HG03103 (cell line): ENCODE results near the gene L1TD1.
"Not testable (repeated sequence)": the region's sequence is repeated elsewhere in the genome, so short reads cannot be mapped to it uniquely, and the experiment has no call there.

Source experiments
- ATAC-seq: cut with Tn5 transposase; IDR thresholded peaks from one replicate; pipeline ENCODE4 v1.9.1; 2021; ENCODE audit warnings: low read depth; ENCODE audit not compliant: unreplicated experiment

The L1TD1 gene

GRCh38 chr1:62233926-62234450 is 39.3 kb downstream of the L1TD1 start:
- ATAC-seq: no peak

GRCh38 chr1:62234688-62235087 is 40.0 kb downstream of the L1TD1 start:
- ATAC-seq: no peak

GRCh38 chr1:62235576-62235975 is 40.9 kb downstream of the L1TD1 start:
- ATAC-seq: no peak

- no peak for ATAC-seq
Observed at GRCh38 chr1:62237361-62237760, 42.7 kb downstream of the L1TD1 start.

- no peak for ATAC-seq
Observed at GRCh38 chr1:62237950-62238374, 43.3 kb downstream of the L1TD1 start.

DNA sequence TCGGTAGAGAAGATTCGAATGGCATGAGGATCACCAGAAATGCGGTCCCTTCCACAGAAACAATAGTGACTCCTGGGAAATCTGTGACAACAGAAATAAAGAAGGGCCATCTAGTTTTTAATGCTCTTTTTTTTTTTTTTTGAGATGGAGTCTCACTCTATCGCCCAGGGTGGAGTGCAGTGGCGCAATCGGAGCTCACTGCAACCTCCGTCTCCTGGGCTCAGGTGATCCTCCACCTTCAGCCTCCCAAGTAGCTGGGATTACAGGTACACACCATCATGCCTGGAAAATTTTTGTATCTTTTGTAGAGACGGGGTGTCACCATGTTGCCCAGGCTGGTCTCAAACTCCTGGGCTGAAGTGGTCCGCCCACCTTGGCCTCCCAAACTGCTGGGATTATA is 43.9 kb downstream of the L1TD1 start:
- ATAC-seq: no peak

GRCh38 chr1:62239652-62240403 is 45.2 kb downstream of the L1TD1 start:
- not testable (repeated sequence) for ATAC-seq

DNA sequence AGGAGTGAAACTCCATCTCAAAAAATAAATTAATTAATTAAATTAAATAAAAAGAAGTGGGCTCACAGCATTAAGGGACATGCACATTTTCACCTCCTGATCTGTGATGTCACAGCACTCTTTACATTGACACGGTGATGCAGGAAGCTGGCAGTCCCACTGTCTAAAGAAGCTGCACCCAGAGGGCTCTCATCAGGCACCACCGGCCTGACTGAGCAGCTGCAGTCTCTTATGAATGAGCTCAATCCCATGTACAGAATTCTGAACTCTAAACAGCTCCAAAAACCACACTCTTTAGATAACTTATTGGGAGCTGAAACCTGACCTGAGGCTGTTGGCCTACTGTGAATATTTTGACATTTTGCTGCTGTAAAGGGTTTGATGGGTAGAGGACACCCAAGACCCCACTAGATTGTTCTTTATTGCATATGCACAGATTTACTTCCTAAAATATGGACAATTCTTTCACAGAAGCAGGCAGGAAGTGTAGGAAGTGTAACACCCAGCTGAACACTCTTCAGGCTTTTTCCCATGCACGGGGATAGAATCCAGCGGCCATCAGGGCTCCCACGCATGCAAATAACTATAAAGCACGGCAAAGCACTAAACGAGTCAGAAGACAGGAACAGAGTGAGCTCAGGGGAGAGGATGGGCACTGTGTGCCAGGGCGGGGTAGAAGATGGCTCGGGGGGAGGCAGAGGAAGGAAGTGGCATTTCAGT is 46.2 kb downstream of the L1TD1 start:
- ATAC-seq: no peak

GRCh38 chr1:62241371-62242131 is 46.9 kb downstream of the L1TD1 start:
- ATAC-seq: no peak

GRCh38 chr1:62244380-62244779 is 49.7 kb downstream of the L1TD1 start:
- not testable (repeated sequence) for ATAC-seq

GRCh38 chr1:62245201-62245600 is 50.6 kb downstream of the L1TD1 start:
- ATAC-seq: no peak

GRCh38 chr1:62247391-62248168 is 52.9 kb downstream of the L1TD1 start:
- ATAC-seq: no peak

DNA sequence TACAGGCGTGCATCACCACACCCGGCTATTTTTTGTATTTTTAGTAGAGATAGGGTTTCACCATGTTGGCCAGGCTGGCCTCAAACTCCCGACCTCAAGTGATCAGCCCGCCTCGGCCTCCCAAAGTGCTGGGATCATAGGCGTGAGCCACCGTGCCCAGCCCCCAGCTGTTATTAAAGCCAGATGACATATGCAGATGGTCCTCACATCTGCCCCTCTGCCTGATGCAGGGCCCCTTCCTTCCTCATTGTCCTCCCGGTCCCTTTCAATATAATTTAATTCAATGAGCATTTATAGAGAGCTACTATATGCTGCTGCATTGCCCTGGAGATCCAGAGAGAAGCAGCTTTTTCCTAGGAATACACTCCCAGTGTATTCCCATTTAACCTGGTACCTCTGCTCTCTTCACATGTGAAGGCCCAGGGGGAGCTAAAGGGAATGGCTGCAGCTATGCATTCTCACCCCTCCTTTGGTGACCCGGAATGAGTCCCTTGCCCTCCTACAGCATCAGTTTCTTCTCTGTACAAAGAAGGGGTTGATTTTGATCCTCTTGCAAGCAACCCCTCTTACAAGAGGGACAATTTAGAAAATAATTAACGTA is 55.6 kb downstream of the L1TD1 start:
- ATAC-seq: no peak

- ATAC-seq: no peak
Observed at GRCh38 chr1:62259551-62259950, 64.9 kb downstream of the L1TD1 start.

DNA sequence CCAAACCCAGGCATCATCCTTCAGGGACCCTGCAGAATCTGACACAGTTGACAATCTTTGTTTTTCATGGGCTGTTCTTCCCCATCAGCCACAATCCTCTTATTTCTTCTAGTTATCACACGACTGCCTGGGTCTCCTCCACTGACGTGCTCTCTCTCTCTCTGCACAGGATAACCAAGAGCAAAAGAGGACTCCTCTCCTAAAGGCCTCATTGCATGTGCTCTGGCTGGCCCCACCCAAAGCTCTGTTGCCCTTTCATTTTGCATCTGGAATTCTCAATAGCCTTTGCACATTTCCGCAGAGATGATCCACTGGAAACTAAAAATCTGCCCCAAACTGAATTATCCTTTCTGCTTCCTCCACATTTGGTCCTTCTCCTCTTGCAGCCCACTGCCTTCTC is 66.0 kb downstream of the L1TD1 start:
- ATAC-seq: no peak
